Measurements from ENCODE around the gene SNTA1.

- TF ChIP-seq, protein P1, sequence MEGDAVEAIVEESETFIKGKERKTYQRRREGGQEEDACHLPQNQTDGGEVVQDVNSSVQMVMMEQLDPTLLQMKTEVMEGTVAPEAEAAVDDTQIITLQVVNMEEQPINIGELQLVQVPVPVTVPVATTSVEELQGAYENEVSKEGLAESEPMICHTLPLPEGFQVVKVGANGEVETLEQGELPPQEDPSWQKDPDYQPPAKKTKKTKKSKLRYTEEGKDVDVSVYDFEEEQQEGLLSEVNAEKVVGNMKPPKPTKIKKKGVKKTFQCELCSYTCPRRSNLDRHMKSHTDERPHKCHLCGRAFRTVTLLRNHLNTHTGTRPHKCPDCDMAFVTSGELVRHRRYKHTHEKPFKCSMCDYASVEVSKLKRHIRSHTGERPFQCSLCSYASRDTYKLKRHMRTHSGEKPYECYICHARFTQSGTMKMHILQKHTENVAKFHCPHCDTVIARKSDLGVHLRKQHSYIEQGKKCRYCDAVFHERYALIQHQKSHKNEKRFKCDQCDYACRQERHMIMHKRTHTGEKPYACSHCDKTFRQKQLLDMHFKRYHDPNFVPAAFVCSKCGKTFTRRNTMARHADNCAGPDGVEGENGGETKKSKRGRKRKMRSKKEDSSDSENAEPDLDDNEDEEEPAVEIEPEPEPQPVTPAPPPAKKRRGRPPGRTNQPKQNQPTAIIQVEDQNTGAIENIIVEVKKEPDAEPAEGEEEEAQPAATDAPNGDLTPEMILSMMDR (optimal IDR thresholded peaks at IDR 0.05 in 1 of 3, IDR thresholded peaks at IDR 0.05 in 1 of 3, conservative IDR thresholded peaks at IDR 0.05 in 1 of 3; ENCODE audit: extremely low read depth in 1 of 3, insufficient read depth in 2 of 3, low read length in 3 of 3): no peak
- no peak for TF ChIP-seq EZH2 (IDR thresholded peaks at IDR 0.05; ENCODE audit: low read length)
These were observed 6.2 kb downstream of the SNTA1 start for GRCh38 chr20:33437141-33437911.
